Measurements from ENCODE around the gene MINDY3.
"Not testable (repeated sequence)": the region's sequence is repeated elsewhere in the genome, so short reads cannot be mapped to it uniquely, and the experiment has no call there.

The MINDY3 gene

GRCh38 chr10:15857107-15857575 lies 3.2 kb downstream of the MINDY3 start:
- no peak for DNase-seq (ENCODE audit: low read depth in 1 of 2, low spot score in 1 of 2)

DNA sequence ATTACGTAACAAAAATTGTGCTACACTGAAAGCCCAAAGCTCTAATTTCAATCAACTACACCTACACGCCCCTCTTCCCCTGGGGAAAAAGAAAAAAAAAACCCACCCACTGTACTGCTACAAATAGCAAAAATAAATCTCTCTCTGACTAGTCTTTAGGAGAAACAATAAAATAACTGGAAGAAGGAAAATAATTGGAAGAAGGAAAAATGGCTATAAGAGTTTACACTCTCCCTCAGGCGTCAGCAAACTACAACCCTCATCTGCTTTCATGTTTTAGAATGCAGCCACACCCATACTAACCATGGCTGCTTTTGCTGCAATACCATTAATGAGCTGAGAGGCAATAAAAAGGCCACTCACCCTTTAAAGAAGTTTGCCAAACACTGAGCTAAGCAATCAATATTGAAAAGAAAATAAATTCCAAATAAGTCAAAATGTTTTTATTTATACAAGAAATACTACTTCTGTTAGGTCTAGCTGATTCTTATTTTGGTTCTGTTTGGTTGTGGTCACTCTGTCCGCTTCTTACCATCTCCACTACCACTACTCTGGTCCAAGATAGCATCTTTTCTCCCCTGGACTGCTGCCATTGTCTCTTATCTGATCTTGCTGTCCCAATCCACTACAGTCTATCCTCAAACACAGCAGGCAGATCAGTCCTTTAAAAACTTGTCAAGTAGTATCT lies 3.8 kb downstream of the MINDY3 start:
- DNase-seq (ENCODE audit: low read depth in 1 of 2, low spot score in 1 of 2) = no peak

GRCh38 chr10:15853800-15854199 lies 6.5 kb downstream of the MINDY3 start:
- no peak for DNase-seq (ENCODE audit: low read depth in 1 of 2, low spot score in 1 of 2)

DNA sequence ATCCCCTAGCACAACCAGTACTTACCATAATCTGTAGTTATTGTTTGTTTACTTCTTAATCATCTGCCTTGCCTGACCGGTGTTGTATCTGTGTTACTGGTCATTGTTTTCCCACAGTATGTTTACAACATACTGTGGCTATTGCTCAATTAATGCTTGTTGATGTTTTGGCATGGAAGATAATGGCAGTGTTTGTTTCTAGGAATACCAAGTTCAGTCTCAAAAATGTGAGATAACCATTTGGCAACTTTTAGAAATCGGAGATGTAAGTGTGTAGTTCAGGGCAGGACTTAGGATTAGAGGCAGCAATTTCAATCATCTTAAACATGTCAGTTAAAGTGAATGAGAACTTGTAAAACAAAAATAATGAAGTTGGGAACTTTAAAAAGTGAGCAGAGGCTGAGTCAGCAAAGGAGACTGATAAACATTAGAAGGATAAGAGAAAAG lies 8.2 kb downstream of the MINDY3 start:
- DNase-seq (ENCODE audit: low read depth in 1 of 2, low spot score in 1 of 2) = no peak

GRCh38 chr10:15850337-15850978 lies 9.8 kb downstream of the MINDY3 start:
- not testable (repeated sequence) for DNase-seq (ENCODE audit: low read depth in 1 of 2, low spot score in 1 of 2)

DNA sequence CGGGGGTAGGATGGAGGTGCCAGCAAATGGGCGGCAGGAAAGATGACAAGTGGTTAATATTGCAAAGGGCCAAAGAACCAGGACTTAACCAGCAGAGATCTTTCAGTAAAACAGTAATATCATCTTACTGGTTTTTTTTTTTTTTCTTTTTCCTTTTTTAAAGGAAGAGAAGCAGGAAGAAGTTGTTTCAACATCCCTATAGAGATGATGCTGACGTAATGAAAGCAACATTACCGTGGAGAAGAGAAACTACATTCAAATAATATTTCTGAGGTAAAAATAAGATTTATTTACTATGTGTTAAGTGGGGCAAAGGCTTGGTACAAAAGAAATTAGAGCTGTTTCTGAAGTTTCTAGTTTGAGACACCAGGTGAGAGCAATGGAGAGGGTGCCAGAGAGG lies 11.0 kb downstream of the MINDY3 start:
- DNase-seq (ENCODE audit: low read depth in 1 of 2, low spot score in 1 of 2) = no peak

DNA sequence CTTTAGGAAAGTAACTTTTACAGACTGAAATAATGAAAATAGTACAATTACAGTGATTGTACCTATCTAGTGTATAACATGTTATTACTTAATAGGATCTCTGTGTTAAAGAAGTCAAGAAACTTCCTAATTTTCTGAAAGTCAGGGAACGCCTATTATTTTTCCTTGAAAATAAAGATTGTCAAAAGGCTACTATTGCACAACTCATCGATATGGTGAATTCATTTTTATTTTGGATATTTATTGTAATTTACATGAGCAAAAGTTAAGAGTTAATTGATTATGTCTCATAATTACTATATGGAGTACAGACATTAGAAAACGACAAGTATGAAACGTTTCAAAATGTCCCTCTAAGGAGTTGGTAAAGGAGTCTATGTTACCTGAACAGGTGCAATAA lies 12.8 kb downstream of the MINDY3 start:
- no peak for DNase-seq (ENCODE audit: low read depth in 1 of 2, low spot score in 1 of 2)

DNA sequence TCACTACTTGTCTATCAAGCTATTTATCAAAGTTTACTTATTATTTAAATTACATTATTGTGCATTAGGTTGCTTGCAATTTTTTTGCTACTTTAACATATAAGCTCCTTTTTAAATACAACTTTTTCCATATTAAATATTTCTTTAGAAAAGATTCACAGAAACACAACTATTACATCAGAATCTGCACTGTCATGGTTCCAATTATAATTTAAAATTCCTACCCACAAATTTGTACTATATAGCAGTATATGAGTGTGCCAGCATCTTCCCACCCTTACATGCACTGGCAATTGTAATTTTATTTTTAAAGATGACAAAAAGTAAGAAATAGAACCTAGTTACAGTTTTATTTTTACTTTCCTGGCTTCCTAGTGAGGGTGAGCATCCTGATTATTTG lies 15.8 kb downstream of the MINDY3 start:
- DNase-seq (ENCODE audit: low read depth in 1 of 2, low spot score in 1 of 2) = no peak

- no peak for DNase-seq (ENCODE audit: low read depth in 1 of 2, low spot score in 1 of 2)
These were observed 16.6 kb downstream of the MINDY3 start for GRCh38 chr10:15843695-15844094.

DNA sequence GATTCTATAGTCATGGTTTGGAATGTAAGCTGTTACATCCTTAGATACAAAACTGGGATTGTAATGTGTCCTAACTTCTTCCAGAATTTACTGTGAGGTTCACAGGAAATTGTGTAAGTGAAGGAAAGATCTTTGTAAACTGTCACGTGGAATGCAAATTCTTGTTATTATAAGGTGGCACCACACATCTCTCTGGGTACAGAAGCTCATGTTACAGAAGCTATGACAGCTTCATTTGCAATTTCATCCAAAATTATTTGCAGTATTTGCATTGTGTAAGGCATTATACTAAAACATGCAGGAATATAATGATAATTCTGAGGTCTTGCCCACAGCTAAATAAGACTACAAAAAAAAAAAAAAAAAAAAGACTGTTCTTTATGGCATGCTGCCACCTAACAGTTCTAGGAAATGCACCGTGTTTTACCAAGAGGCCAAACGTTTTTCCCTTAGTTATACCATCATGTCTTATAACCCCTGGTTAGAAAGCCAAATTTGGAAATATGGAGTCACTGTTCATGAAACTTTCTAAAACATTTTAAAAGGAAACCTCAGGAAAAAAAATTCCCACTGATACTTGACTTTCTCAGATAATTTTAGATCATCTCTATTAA lies 17.6 kb downstream of the MINDY3 start:
- no peak for DNase-seq (ENCODE audit: low read depth in 1 of 2, low spot score in 1 of 2)

DNA sequence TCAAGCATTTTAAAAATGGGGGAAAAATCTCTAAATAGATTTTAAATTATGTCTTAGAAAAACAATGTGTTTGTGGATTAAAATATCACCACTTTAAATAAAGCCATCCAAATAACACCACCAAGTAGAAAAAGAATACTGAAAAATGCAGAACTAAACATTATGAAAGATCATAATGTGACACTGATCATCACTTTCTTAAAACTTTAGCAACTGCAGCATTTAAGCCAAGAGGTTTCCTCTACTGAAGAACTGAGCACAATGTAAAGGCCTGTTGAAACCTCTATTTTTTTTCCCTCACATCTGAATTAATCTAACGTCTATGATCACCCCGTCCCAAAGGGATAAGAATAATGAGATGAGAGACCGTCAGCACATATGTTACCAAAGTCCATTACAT lies 18.6 kb downstream of the MINDY3 start:
- no peak for DNase-seq (ENCODE audit: low read depth in 1 of 2, low spot score in 1 of 2)

- DNase-seq (ENCODE audit: low read depth in 1 of 2, low spot score in 1 of 2) = no peak
These were observed 23.5 kb downstream of the MINDY3 start for GRCh38 chr10:15836807-15837206.

DNA sequence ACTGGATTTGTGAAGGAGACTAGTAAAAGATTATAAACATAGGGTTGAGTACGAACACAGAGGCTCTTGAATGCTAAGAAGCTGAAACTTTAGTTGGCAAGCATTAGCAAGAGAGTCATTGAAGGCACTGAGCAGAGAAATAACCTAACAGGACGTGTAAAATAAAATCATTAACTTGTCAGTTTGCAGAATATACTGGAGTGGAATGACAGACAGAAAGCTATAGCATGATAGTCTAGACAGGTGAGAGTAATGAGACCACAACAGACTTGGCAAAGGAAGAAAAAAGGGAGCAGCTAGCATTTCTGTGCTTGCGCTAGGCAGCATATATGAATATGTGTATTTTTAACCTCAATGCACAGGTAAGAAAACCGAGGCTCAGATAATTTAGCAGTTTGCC lies 30.8 kb downstream of the MINDY3 start:
- DNase-seq (ENCODE audit: low read depth in 1 of 2, low spot score in 1 of 2) = no peak

GRCh38 chr10:15824498-15824897 lies 35.8 kb downstream of the MINDY3 start:
- no peak for DNase-seq (ENCODE audit: low read depth in 1 of 2, low spot score in 1 of 2)

- no peak for DNase-seq (ENCODE audit: low read depth in 1 of 2, low spot score in 1 of 2)
These were observed 38.2 kb downstream of the MINDY3 start for GRCh38 chr10:15822131-15822530.

DNA sequence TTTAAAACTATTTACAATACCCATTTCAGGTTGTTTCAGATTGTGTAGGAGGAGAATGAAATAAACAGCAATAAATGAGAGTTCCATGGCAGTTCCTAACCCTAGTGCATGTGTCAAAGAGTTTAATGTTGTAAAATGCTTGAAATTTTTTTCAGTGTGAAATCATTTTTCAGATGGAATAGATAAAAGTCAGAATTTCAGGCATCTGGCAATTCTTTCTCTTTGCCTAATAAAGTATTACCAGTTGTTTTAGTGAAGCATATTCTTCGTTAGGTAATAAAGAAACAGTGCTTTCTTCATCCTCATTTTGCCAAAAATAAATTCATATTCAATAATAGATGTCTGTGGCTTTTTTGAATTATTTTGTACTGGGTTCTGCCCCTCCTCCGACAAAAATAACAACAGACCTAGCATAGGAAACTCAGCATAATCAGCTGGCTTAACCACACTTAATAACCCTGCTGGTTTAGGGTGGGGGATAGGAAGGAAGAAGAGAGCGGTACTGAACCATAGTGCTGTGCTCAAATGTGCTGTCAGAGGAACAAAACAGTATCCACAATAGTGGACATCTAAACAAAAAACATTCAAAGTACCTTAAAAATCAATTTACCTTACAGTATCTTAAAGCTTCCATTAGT lies 39.1 kb downstream of the MINDY3 start:
- DNase-seq (ENCODE audit: low read depth in 1 of 2, low spot score in 1 of 2) = no peak

GRCh38 chr10:15817409-15818046 lies 42.8 kb downstream of the MINDY3 start:
- no peak for DNase-seq (ENCODE audit: low read depth in 1 of 2, low spot score in 1 of 2)

DNA sequence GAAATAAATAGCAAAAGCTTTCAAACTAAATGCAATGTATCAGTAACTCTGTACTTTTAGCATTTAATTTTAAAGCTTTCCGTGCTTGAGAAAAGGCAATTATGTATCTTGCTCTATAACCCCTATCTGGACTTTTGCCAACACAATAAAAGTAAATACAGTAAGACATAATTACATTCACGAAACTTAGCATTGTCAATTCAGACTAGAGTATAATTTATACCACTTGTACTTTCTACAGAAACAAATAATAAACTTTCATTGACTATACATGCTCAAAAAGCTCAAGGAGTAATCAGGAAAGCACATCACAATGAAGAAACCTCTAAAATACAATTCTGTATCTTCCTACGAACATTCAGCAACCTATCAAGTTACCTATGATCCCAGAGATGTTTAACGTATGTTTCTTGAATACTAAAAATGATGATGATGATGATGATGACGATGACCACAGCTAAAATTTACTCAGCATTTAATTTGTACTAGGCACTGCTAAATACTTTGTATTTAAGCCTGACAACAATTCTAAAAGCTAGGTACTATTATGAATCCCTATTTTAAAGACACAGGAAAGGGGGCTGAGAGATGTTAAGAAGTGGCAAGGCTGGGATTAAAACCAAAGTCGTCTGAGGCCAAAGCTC lies 44.9 kb downstream of the MINDY3 start:
- DNase-seq (ENCODE audit: low read depth in 1 of 2, low spot score in 1 of 2) = no peak

DNA sequence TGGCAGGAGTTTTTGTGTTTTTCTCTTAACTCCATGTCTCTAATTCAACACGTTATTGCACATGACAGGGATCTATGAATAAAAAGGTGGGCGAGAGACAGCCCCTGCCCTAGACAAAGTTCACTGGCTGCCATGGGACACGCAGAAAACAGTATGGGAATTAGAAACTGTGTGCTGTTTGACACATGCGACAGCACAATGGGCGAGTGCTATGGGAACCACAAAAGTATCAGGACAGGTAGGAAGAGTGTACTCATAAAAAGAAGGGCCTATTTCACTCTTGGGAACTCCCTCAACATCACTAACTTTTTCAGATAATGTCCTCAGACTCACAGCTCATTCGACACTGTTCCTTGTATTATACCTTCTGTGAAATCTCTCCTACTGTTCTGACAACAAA lies 45.7 kb downstream of the MINDY3 start:
- no peak for DNase-seq (ENCODE audit: low read depth in 1 of 2, low spot score in 1 of 2)

- DNase-seq (ENCODE audit: low read depth in 1 of 2, low spot score in 1 of 2) = no peak
These were observed 46.9 kb downstream of the MINDY3 start for GRCh38 chr10:15813415-15813814.

GRCh38 chr10:15809450-15809849 lies 50.9 kb downstream of the MINDY3 start:
- no peak for DNase-seq (ENCODE audit: low read depth in 1 of 2, low spot score in 1 of 2)

Data from activated CD4-positive, alpha-beta T cell treated with anti-CD3 and anti-CD28 coated beads, Interleukin-2, amount 50 U/mL, for 24 hours (primary cell).